Measurements from ENCODE around the gene C19orf67.

The C19orf67 gene

DNA sequence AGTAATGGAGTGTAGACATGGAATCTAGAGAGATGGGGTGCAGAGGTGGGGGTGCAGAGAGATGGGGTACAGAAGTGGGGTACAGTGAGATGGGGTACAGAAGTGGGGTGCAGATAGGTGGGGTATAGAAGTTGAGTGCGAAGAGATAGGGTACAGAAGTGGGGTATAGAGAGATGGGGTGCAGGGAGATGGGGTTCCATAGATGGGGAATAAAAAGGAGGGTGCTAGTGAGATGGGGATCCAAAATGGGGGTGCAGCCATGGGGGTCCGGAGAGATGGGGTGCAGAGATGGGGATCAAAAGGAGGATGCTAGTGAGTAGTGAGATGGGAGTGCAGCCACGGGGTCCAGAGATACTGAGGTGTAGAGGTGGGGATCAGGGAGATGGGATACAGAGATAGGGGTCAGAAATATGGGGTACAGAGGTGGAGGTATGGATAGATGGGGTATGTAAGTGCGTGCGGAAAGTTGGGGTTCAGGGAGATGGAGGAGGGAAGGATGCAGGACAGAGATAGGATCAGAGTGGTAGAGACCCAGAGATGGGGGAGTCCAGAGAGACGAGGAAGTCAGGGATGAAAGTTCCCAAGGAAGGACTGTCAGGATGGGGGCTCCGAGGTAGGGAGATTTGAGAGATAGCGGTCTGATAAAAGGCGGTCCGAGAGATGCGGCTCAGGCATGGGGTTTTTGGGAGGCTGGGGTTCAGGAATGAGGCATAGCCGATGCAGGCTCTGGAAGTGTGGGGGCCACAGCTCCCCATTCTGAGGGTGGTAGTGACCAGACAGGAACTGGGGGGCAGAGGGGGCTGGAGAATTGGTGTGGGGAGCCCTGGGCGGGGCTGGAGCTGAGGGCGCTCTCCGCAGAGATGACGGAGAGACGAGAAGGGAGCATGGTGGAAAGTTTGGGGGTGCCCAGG lies 27.1 kb downstream of the C19orf67 start:
- no peaks in the 10 kb centered on the region for H3K36me3 ChIP-seq (ENCODE audit: control insufficient read depth, insufficient read depth, low read length)
- peaks cover 20% of the 10 kb centered on the region for H3K4me1 ChIP-seq (ENCODE audit: control insufficient read depth, insufficient read depth, low read length, poor library complexity, severe bottlenecking)
- peak overlapping the region; percentile 28 for H3K4me3 ChIP-seq (ENCODE audit: insufficient read depth, low read depth, low read length, poor library complexity, severe bottlenecking)
- H3K27me3 ChIP-seq (replicated peaks; ENCODE audit: control insufficient read depth, insufficient read depth, low read length, poor library complexity, severe bottlenecking), result peaks cover 13% of the 10 kb centered on the region
- DNase-seq, result no peak
- no peaks in the 10 kb centered on the region for H3K9me3 ChIP-seq (ENCODE audit: control insufficient read depth, low read length)
- H3K27ac ChIP-seq (ENCODE audit: insufficient read depth, low read length, poor library complexity, severe bottlenecking), result no peak overlapping the region

DNA sequence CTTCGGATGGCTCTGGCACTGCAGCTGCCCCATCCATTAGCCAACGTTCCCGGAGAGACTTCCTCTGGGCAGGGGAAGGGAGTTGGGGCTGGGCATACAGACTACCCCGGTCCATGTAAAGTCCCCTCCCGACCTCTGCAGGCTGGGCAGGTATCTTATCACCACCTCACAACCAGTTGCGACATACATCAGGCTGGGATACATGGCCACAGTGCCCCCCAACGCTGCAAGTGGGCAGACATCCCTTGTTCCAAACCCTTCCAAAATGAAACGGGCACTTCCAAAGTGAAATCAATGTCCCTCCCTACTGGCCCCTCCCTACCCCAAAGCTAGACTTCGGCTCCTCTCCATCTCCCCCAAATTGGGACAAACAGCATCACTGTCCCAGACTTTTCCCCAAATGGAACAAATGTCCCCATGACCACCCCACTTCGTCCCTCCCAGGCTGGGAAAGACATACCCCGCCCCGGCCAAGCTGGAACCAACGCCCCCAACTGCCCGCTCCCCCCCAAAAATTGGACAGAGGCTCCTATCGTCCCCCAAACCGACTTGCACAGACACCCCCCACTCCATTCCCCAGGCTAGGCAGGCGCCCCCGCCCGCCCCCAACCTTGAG lies 28.7 kb downstream of the C19orf67 start:
- Histone ChIP-seq H3K4me3 (ENCODE audit: insufficient read depth, low read depth, low read length, poor library complexity, severe bottlenecking) (peak overlapping the region; percentile 42), H3K36me3 (ENCODE audit: control insufficient read depth, insufficient read depth, low read length) (peaks cover 14% of the 10 kb centered on the region), H3K27me3 (replicated peaks; ENCODE audit: control insufficient read depth, insufficient read depth, low read length, poor library complexity, severe bottlenecking) (peaks cover 13% of the 10 kb centered on the region), H3K9me3 (ENCODE audit: control insufficient read depth, low read length) (no peaks in the 10 kb centered on the region), H3K4me1 (ENCODE audit: control insufficient read depth, insufficient read depth, low read length, poor library complexity, severe bottlenecking) (peaks cover 20% of the 10 kb centered on the region), H3K27ac (ENCODE audit: insufficient read depth, low read length, poor library complexity, severe bottlenecking) (no peak overlapping the region)
- no peak for DNase-seq

DNA sequence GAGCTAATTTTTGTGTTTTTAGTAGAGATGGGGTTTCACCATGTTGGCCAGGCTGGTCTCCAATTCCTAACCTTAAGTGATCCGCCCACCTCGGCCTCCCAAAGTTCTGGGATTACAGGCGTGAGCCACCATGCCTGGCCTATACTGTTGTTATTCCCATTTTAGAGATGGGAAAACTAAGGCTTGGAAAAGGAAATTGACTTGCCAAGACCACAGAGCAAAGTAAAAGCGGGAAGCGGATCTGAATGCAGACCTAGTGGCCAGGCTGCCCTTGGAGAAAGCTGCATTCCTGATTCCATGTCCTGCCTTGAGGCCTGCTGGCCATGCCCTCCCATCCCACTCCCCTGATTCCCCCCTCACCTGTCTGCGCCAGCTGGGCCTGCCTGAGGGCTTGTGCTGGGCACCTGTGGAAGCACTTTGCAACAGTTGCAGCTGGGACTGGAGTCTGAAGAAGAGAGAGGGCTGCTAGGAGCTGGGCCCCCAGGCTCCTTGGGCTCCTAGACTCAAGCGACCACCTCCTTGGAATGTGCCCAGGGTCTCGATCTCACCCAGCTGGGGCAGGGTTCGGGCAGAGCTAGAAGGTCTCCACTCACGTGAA lies 29.4 kb downstream of the C19orf67 start:
- peaks cover 19% of the 10 kb centered on the region for H3K36me3 ChIP-seq (ENCODE audit: control insufficient read depth, insufficient read depth, low read length)
- H3K27me3 ChIP-seq (replicated peaks; ENCODE audit: control insufficient read depth, insufficient read depth, low read length, poor library complexity, severe bottlenecking), result peaks cover 13% of the 10 kb centered on the region
- no peak overlapping the region for H3K4me3 ChIP-seq (ENCODE audit: insufficient read depth, low read depth, low read length, poor library complexity, severe bottlenecking)
- DNase-seq, result no peak
- H3K27ac ChIP-seq (ENCODE audit: insufficient read depth, low read length, poor library complexity, severe bottlenecking), result no peak overlapping the region
- H3K9me3 ChIP-seq (ENCODE audit: control insufficient read depth, low read length), result no peaks in the 10 kb centered on the region
- peaks cover 20% of the 10 kb centered on the region for H3K4me1 ChIP-seq (ENCODE audit: control insufficient read depth, insufficient read depth, low read length, poor library complexity, severe bottlenecking)

DNA sequence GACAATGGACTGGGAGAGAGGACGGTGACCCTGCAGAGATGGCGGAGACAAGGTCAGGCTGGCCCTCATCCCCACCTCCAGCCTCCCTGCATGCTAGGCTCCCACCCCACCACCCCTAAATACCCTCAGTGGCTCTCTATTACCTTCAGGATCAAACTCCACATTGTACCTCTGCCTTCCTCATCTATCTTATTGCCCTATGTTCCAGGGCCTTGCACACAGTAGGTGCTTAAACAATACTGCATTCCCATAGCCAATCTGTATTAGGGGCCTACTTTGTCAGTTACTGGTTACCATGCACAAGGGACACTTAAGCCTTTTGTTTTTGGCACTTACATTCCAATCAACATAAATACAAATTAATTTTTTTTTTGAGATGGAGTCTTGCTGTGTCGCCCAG lies 30.2 kb downstream of the C19orf67 start:
- Histone ChIP-seq H3K4me3 (ENCODE audit: insufficient read depth, low read depth, low read length, poor library complexity, severe bottlenecking) (no peak overlapping the region), H3K27me3 (replicated peaks; ENCODE audit: control insufficient read depth, insufficient read depth, low read length, poor library complexity, severe bottlenecking) (peaks cover 13% of the 10 kb centered on the region), H3K36me3 (ENCODE audit: control insufficient read depth, insufficient read depth, low read length) (peaks cover 26% of the 10 kb centered on the region), H3K9me3 (ENCODE audit: control insufficient read depth, low read length) (no peaks in the 10 kb centered on the region), H3K4me1 (ENCODE audit: control insufficient read depth, insufficient read depth, low read length, poor library complexity, severe bottlenecking) (peaks cover 20% of the 10 kb centered on the region), H3K27ac (ENCODE audit: insufficient read depth, low read length, poor library complexity, severe bottlenecking) (no peak overlapping the region)
- no peak for DNase-seq

DNA sequence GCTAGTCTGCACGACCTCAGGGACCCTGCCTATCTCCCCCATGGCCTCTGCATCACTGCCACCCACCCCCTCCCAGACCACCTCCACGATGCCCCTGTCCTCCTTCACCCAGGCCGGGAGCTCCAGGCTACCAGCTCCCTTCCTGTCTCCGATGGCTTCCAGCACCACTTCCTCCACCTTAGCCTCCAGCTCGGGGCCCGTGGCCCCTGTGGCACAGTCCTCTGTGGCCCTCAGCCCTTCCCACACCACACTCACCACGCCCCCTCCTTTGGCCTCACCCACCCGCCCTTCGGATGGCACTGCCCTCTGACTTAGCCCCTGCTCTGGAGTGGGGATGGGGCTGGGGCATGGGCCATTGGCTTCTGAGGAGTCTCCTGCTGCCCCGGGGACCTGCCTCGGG lies 30.9 kb downstream of the C19orf67 start:
- H3K9me3 ChIP-seq (ENCODE audit: control insufficient read depth, low read length), result no peaks in the 10 kb centered on the region
- H3K27ac ChIP-seq (ENCODE audit: insufficient read depth, low read length, poor library complexity, severe bottlenecking), result no peak overlapping the region
- peaks cover 33% of the 10 kb centered on the region for H3K36me3 ChIP-seq (ENCODE audit: control insufficient read depth, insufficient read depth, low read length)
- peaks cover 11% of the 10 kb centered on the region for H3K27me3 ChIP-seq (replicated peaks; ENCODE audit: control insufficient read depth, insufficient read depth, low read length, poor library complexity, severe bottlenecking)
- H3K4me3 ChIP-seq (ENCODE audit: insufficient read depth, low read depth, low read length, poor library complexity, severe bottlenecking), result no peak overlapping the region
- DNase-seq, result no peak
- peaks cover 20% of the 10 kb centered on the region for H3K4me1 ChIP-seq (ENCODE audit: control insufficient read depth, insufficient read depth, low read length, poor library complexity, severe bottlenecking)

DNA sequence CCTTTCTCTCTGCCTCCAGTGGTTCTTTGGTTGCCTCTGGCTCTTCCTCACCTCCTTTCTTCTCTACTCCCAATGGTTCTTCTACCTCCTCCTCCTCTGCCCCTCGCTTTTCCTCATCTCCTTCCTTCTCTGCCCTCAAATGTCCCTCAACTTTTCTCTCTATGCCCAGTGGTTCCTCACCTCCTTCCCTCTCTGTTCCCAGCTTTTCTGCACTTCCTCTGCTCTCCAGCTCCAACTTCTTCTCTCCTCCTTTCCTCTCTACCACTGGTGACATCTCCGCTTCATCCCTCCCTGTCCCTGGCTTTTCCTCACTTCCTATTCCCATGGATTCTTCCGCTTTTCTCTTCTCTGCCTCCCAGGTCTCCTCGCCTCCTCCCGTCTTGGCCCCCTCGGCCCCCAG lies 31.5 kb downstream of the C19orf67 start:
- DNase-seq, result no peak
- Histone ChIP-seq H3K9me3 (ENCODE audit: control insufficient read depth, low read length) (no peaks in the 10 kb centered on the region), H3K27ac (ENCODE audit: insufficient read depth, low read length, poor library complexity, severe bottlenecking) (no peak overlapping the region), H3K27me3 (replicated peaks; ENCODE audit: control insufficient read depth, insufficient read depth, low read length, poor library complexity, severe bottlenecking) (peaks cover 5% of the 10 kb centered on the region), H3K36me3 (ENCODE audit: control insufficient read depth, insufficient read depth, low read length) (peaks cover 37% of the 10 kb centered on the region), H3K4me3 (ENCODE audit: insufficient read depth, low read depth, low read length, poor library complexity, severe bottlenecking) (no peak overlapping the region), H3K4me1 (ENCODE audit: control insufficient read depth, insufficient read depth, low read length, poor library complexity, severe bottlenecking) (peaks cover 18% of the 10 kb centered on the region)

DNA sequence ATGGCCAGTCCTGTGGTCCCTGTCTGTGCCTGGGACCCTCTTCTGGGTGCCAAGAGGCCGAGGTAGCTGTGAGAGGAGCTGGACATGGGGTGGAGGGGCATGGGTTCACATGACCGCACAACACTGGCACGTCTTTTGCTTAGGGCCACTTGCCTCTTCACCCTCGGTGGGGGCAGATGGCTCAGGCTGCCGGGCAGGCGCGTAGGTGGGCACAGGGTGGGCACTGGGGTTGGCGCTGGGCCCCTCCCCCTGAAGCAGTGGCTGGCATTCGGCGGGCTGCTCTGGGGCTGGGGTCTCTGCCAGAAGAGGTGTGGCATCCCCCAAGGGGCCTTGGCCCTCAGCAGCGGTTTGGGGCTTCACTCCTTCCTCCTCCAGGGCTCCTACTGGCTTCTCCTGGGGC lies 32.1 kb downstream of the C19orf67 start:
- DNase-seq, result no peak
- Histone ChIP-seq H3K36me3 (ENCODE audit: control insufficient read depth, insufficient read depth, low read length) (peaks cover 43% of the 10 kb centered on the region), H3K4me3 (ENCODE audit: insufficient read depth, low read depth, low read length, poor library complexity, severe bottlenecking) (no peak overlapping the region), H3K9me3 (ENCODE audit: control insufficient read depth, low read length) (no peaks in the 10 kb centered on the region), H3K4me1 (ENCODE audit: control insufficient read depth, insufficient read depth, low read length, poor library complexity, severe bottlenecking) (peaks cover 13% of the 10 kb centered on the region), H3K27ac (ENCODE audit: insufficient read depth, low read length, poor library complexity, severe bottlenecking) (no peak overlapping the region), H3K27me3 (replicated peaks; ENCODE audit: control insufficient read depth, insufficient read depth, low read length, poor library complexity, severe bottlenecking) (no peaks in the 10 kb centered on the region)

DNA sequence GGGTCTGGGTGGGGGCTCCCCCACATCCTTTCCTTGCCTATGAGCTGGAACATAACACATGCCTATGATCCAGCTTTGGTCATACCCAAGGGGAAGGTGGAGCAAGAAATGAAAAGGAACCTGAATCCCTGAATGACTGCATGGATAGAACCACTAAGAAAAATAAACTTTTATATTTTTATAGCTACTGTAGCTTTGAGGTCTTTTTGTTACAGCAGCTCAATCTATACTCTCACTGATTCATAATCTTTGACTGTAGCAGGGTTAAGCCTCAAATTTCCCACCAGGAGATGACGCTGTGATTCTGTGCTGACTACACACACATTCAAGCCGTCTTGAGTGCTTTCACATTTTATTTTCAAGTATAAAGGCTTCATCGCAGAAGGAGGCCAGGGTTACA lies 32.6 kb downstream of the C19orf67 start:
- H3K4me3 ChIP-seq (ENCODE audit: insufficient read depth, low read depth, low read length, poor library complexity, severe bottlenecking), result no peak overlapping the region
- H3K36me3 ChIP-seq (ENCODE audit: control insufficient read depth, insufficient read depth, low read length), result peaks cover 47% of the 10 kb centered on the region
- no peak overlapping the region for H3K27ac ChIP-seq (ENCODE audit: insufficient read depth, low read length, poor library complexity, severe bottlenecking)
- DNase-seq, result no peak
- H3K27me3 ChIP-seq (replicated peaks; ENCODE audit: control insufficient read depth, insufficient read depth, low read length, poor library complexity, severe bottlenecking), result no peaks in the 10 kb centered on the region
- peaks cover 9% of the 10 kb centered on the region for H3K4me1 ChIP-seq (ENCODE audit: control insufficient read depth, insufficient read depth, low read length, poor library complexity, severe bottlenecking)
- no peaks in the 10 kb centered on the region for H3K9me3 ChIP-seq (ENCODE audit: control insufficient read depth, low read length)

DNA sequence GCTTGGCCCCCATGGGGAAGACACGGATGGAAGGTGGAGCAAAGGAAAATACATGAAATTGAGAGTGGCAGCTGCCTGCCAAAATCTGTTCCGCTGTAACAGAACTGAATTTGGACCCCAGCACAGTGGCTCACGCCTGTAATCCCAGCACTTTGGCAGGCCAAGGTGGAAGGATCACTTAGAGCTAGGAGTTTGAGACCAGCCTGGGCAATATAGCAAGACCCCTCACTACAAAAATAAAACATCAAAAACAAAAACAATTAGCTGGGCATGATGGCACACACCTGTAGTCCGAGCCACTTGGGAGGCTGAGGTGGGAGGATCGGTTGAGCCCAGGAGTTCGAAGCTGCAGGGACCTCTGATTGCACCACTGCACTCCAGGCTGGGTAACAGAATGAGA lies 33.1 kb downstream of the C19orf67 start:
- no peaks in the 10 kb centered on the region for H3K9me3 ChIP-seq (ENCODE audit: control insufficient read depth, low read length)
- no peak overlapping the region for H3K27ac ChIP-seq (ENCODE audit: insufficient read depth, low read length, poor library complexity, severe bottlenecking)
- H3K4me3 ChIP-seq (ENCODE audit: insufficient read depth, low read depth, low read length, poor library complexity, severe bottlenecking), result no peak overlapping the region
- H3K27me3 ChIP-seq (replicated peaks; ENCODE audit: control insufficient read depth, insufficient read depth, low read length, poor library complexity, severe bottlenecking), result no peaks in the 10 kb centered on the region
- H3K36me3 ChIP-seq (ENCODE audit: control insufficient read depth, insufficient read depth, low read length), result peaks cover 47% of the 10 kb centered on the region
- DNase-seq, result no peak
- peaks cover 4% of the 10 kb centered on the region for H3K4me1 ChIP-seq (ENCODE audit: control insufficient read depth, insufficient read depth, low read length, poor library complexity, severe bottlenecking)

DNA sequence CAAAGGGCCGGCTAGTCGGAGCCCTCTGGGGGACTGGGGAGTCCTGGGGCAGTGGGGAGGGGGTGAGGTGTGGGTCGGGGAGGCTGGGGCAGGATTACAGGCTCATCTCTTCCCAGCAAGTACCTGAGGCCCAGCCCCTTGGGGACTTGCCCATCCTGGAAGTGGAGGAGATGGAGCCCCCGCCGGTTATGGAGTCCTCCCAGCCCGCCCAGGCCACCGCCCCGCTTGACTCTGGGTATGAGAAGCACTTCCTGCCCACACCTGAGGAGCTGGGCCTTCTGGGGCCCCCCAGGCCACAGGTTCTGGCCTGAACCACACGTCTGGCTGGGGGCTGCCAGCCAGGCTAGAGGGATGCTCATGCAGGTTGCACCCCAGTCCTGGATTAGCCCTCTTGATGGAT lies 33.6 kb downstream of the C19orf67 start:
- Histone ChIP-seq H3K9me3 (ENCODE audit: control insufficient read depth, low read length) (no peaks in the 10 kb centered on the region), H3K27ac (ENCODE audit: insufficient read depth, low read length, poor library complexity, severe bottlenecking) (no peak overlapping the region), H3K4me3 (ENCODE audit: insufficient read depth, low read depth, low read length, poor library complexity, severe bottlenecking) (no peak overlapping the region), H3K4me1 (ENCODE audit: control insufficient read depth, insufficient read depth, low read length, poor library complexity, severe bottlenecking) (no peaks in the 10 kb centered on the region), H3K36me3 (ENCODE audit: control insufficient read depth, insufficient read depth, low read length) (peaks cover 47% of the 10 kb centered on the region), H3K27me3 (replicated peaks; ENCODE audit: control insufficient read depth, insufficient read depth, low read length, poor library complexity, severe bottlenecking) (no peaks in the 10 kb centered on the region)
- no peak for DNase-seq

Data from effector memory CD4-positive, alpha-beta T cell (primary cell).